ENCODE measurements around the gene DUSP7. TPM values are rescaled to one million over a fixed set of nuclear protein-coding genes. Genes with fewer than 3 reads are reported as not detected.

The DUSP7 gene
- total RNA-seq, 1 experiment from 2014 or later = 20.1 TPM

GRCh38 chr3:52083556-52084087 lies 27.3 kb upstream of the DUSP7 start:
- Histone ChIP-seq H3K36me3 (ENCODE audit: insufficient read depth, low read length, poor library complexity, severe bottlenecking) (no peaks in the 10 kb centered on the region), H3K27ac (ENCODE audit: low read depth, low read length, poor library complexity, severe bottlenecking) (no peak overlapping the region), H3K27me3 (replicated peaks; ENCODE audit: insufficient read depth, low read depth, low read length, poor library complexity) (no peaks in the 10 kb centered on the region), H3K4me1 (ENCODE audit: insufficient read depth, low read length, poor library complexity, severe bottlenecking) (no peaks in the 10 kb centered on the region), H3K9me3 (ENCODE audit: low read depth, low read length, poor library complexity, severe bottlenecking) (no peaks in the 10 kb centered on the region), H3K4me3 (ENCODE audit: low read depth, low read length, poor library complexity, severe bottlenecking) (no peak overlapping the region)
- TF ChIP-seq CTCF (conservative IDR thresholded peaks at IDR 0.05; ENCODE audit: low read depth, low read length) = no peak
- TF ChIP-seq EZH2 (IDR thresholded peaks at IDR 0.05; ENCODE audit: borderline replicate concordance, low read depth, low read length, poor library complexity, severe bottlenecking) = no peak
- BruUV-seq (replicated peaks) = no TSS peak
- CTCF ChIA-PET = no interaction called here
- no peak for DNase-seq (ENCODE audit: low spot score)
- POLR2A ChIA-PET (ENCODE audit: low non-redundant PET) = no interaction called here
- intact Hi-C loops (cut with micrococcal nuclease; ENCODE audit: unreplicated experiment) = no loop called here

GRCh38 chr3:52082951-52083350 lies 26.6 kb upstream of the DUSP7 start:
- no peaks in the 10 kb centered on the region for H3K4me1 ChIP-seq (ENCODE audit: insufficient read depth, low read length, poor library complexity, severe bottlenecking)
- no peak overlapping the region for H3K27ac ChIP-seq (ENCODE audit: low read depth, low read length, poor library complexity, severe bottlenecking)
- H3K9me3 ChIP-seq (ENCODE audit: low read depth, low read length, poor library complexity, severe bottlenecking) = no peaks in the 10 kb centered on the region
- no peaks in the 10 kb centered on the region for H3K27me3 ChIP-seq (replicated peaks; ENCODE audit: insufficient read depth, low read depth, low read length, poor library complexity)
- TF ChIP-seq EZH2 (IDR thresholded peaks at IDR 0.05; ENCODE audit: borderline replicate concordance, low read depth, low read length, poor library complexity, severe bottlenecking) (no peak), CTCF (conservative IDR thresholded peaks at IDR 0.05; ENCODE audit: low read depth, low read length) (no peak)
- intact Hi-C loops (cut with micrococcal nuclease; ENCODE audit: unreplicated experiment) = no loop called here
- no TSS peak for BruUV-seq (replicated peaks)
- POLR2A ChIA-PET (ENCODE audit: low non-redundant PET) = no interaction called here
- H3K4me3 ChIP-seq (ENCODE audit: low read depth, low read length, poor library complexity, severe bottlenecking) = no peak overlapping the region
- no peaks in the 10 kb centered on the region for H3K36me3 ChIP-seq (ENCODE audit: insufficient read depth, low read length, poor library complexity, severe bottlenecking)
- CTCF ChIA-PET = no interaction called here
- no peak for DNase-seq (ENCODE audit: low spot score)

- no peaks in the 10 kb centered on the region for H3K27me3 ChIP-seq (replicated peaks; ENCODE audit: insufficient read depth, low read depth, low read length, poor library complexity)
- H3K4me3 ChIP-seq (ENCODE audit: low read depth, low read length, poor library complexity, severe bottlenecking) = no peak overlapping the region
- ChIA-PET CTCF (no interaction called here), POLR2A (ENCODE audit: low non-redundant PET) (no interaction called here)
- H3K36me3 ChIP-seq (ENCODE audit: insufficient read depth, low read length, poor library complexity, severe bottlenecking) = no peaks in the 10 kb centered on the region
- no TSS peak for BruUV-seq (replicated peaks)
- H3K9me3 ChIP-seq (ENCODE audit: low read depth, low read length, poor library complexity, severe bottlenecking) = no peaks in the 10 kb centered on the region
- no peaks in the 10 kb centered on the region for H3K4me1 ChIP-seq (ENCODE audit: insufficient read depth, low read length, poor library complexity, severe bottlenecking)
- TF ChIP-seq EZH2 (IDR thresholded peaks at IDR 0.05; ENCODE audit: borderline replicate concordance, low read depth, low read length, poor library complexity, severe bottlenecking) = no peak
- TF ChIP-seq CTCF (conservative IDR thresholded peaks at IDR 0.05; ENCODE audit: low read depth, low read length) = no peak
- intact Hi-C loops (cut with micrococcal nuclease; ENCODE audit: unreplicated experiment) = no loop called here
- no peak for DNase-seq (ENCODE audit: low spot score)
- H3K27ac ChIP-seq (ENCODE audit: low read depth, low read length, poor library complexity, severe bottlenecking) = no peak overlapping the region
Measured at GRCh38 chr3:52080830-52081719, 24.7 kb upstream of the DUSP7 start.

Data from A673 (cell line).